ENCODE data around the gene MSH4. TPM values are rescaled to one million over a fixed set of nuclear protein-coding genes. Genes with fewer than 3 reads are reported as not detected.

The MSH4 gene
- total RNA-seq, 2 experiments from 2014 or later: 0.21 to 0.34 TPM

- POLR2A ChIA-PET: interaction anchor here (0.6 to 2.2 kb wide), 7 partner anchors 10 to 1966 kb away, joined by 3 to 21 read pairs (median 3); partner anchors contain the start of gene MSH4
- peak overlapping the region; percentile 99 for H3K4me3 Mint-ChIP-seq
- CTCF ChIA-PET: interaction anchor here (1.3 kb wide), 1 partner anchor 15 kb away, joined by 3 read pairs; no protein-coding TSS in a partner anchor
- DNase-seq (no peak), ATAC-seq (peak; percentile 13)
- H3K36me3 Mint-ChIP-seq (ENCODE audit: low read depth): peaks cover 44% of the 10 kb centered on the region
- peak overlapping the region; percentile 98 for H3K27ac Mint-ChIP-seq
- peaks cover 6% of the 10 kb centered on the region for H3K27me3 Mint-ChIP-seq (ENCODE audit: low read depth)
- peaks cover 38% of the 10 kb centered on the region for H3K4me1 Mint-ChIP-seq (ENCODE audit: low read depth)
- no peaks in the 10 kb centered on the region for H3K9me3 Mint-ChIP-seq (ENCODE audit: insufficient read depth)
Observed at GRCh38 chr1:75785320-75785982, 11.2 kb upstream of the MSH4 start.

GRCh38 chr1:75785983-75786853 is 10.5 kb upstream of the MSH4 start, which contains the start of gene RABGGTB:
Gene RABGGTB, plus strand, starts transcription at chr1:75786256. Its CDS starts 16 bp downstream, at chr1:75786272.
- H3K36me3 Mint-ChIP-seq (ENCODE audit: low read depth): peaks cover 52% of the 10 kb centered on the region
- CTCF ChIA-PET: interaction anchor here (1.3 kb wide), 1 partner anchor 14 kb away, joined by 3 read pairs; no protein-coding TSS in a partner anchor

GRCh38 chr1:75786901-75787493 is 9.7 kb upstream of the MSH4 start:
- peak overlapping the region; percentile 98 for H3K27ac Mint-ChIP-seq
- H3K27me3 Mint-ChIP-seq (ENCODE audit: low read depth): no peaks in the 10 kb centered on the region
- H3K36me3 Mint-ChIP-seq (ENCODE audit: low read depth): peaks cover 58% of the 10 kb centered on the region
- H3K9me3 Mint-ChIP-seq (ENCODE audit: insufficient read depth): no peaks in the 10 kb centered on the region
- DNase-seq (no peak), ATAC-seq (no peak)
- H3K4me3 Mint-ChIP-seq: peak overlapping the region; percentile 99
- H3K4me1 Mint-ChIP-seq (ENCODE audit: low read depth): peaks cover 51% of the 10 kb centered on the region
- ChIA-PET CTCF (no interaction called here), POLR2A (interaction anchor here (0.6 to 2.2 kb wide), 9 partner anchors 9 to 1074 kb away, joined by 3 to 21 read pairs (median 3); partner anchors contain the start of genes CRYZ, MSH4, SLC44A5 and TYW3)

More at GRCh38 chr1:75785983-75786853, 10.5 kb upstream of the MSH4 start, which contains the start of gene RABGGTB:
- Mint-ChIP-seq H3K9me3 (ENCODE audit: insufficient read depth) (no peaks in the 10 kb centered on the region), H3K4me3 (peak within 1 kb of the TSS; percentile 99), H3K27me3 (ENCODE audit: low read depth) (peaks cover 4% of the 10 kb centered on the region), H3K27ac (peak within 1 kb of the TSS; percentile 98), H3K4me1 (ENCODE audit: low read depth) (peaks cover 45% of the 10 kb centered on the region)
- DNase-seq: peak; percentile 95
- POLR2A ChIA-PET: interaction anchor here (0.6 to 2.2 kb wide), 15 partner anchors 10 to 1965 kb away, joined by 3 to 21 read pairs (median 3); partner anchors contain the start of genes CRYZ, MSH4, SLC44A5 and TYW3
- peak; percentile 95 for ATAC-seq

GRCh38 chr1:75787524-75787923 is 9.2 kb upstream of the MSH4 start:
- ChIA-PET POLR2A (interaction anchor here (0.8 to 1.2 kb wide), 3 partner anchors 12 to 1075 kb away, joined by 3 to 4 read pairs (median 3); partner anchors contain the start of genes CRYZ and TYW3), CTCF (no interaction called here)
- Mint-ChIP-seq H3K4me1 (ENCODE audit: low read depth) (peaks cover 54% of the 10 kb centered on the region), H3K27me3 (ENCODE audit: low read depth) (no peaks in the 10 kb centered on the region), H3K4me3 (peak overlapping the region; percentile 99), H3K9me3 (ENCODE audit: insufficient read depth) (no peaks in the 10 kb centered on the region), H3K27ac (peak overlapping the region; percentile 98), H3K36me3 (ENCODE audit: low read depth) (peaks cover 62% of the 10 kb centered on the region)
- DNase-seq (no peak), ATAC-seq (no peak)

GRCh38 chr1:75789988-75790387 is 6.7 kb upstream of the MSH4 start:
- Mint-ChIP-seq H3K27me3 (ENCODE audit: low read depth) (no peaks in the 10 kb centered on the region), H3K36me3 (ENCODE audit: low read depth) (peaks cover 82% of the 10 kb centered on the region), H3K4me3 (peak overlapping the region; percentile 65), H3K4me1 (ENCODE audit: low read depth) (peaks cover 63% of the 10 kb centered on the region), H3K9me3 (ENCODE audit: insufficient read depth) (no peaks in the 10 kb centered on the region), H3K27ac (no peak overlapping the region)
- DNase-seq: no peak
- CTCF ChIA-PET: no interaction called here
- ATAC-seq: no peak
- POLR2A ChIA-PET: no interaction called here

GRCh38 chr1:75791022-75791421 is 5.7 kb upstream of the MSH4 start:
- H3K27me3 Mint-ChIP-seq (ENCODE audit: low read depth): no peaks in the 10 kb centered on the region
- H3K4me3 Mint-ChIP-seq: peak overlapping the region; percentile 65
- no peaks in the 10 kb centered on the region for H3K9me3 Mint-ChIP-seq (ENCODE audit: insufficient read depth)
- peaks cover 56% of the 10 kb centered on the region for H3K4me1 Mint-ChIP-seq (ENCODE audit: low read depth)
- peak overlapping the region; percentile 44 for H3K27ac Mint-ChIP-seq
- ChIA-PET POLR2A (no interaction called here), CTCF (interaction anchor here (0.6 kb wide), 1 partner anchor 448 kb away, joined by 3 read pairs; no protein-coding TSS in a partner anchor)
- H3K36me3 Mint-ChIP-seq (ENCODE audit: low read depth): peaks cover 86% of the 10 kb centered on the region
- ATAC-seq (no peak), DNase-seq (no peak)

GRCh38 chr1:75792091-75792490 is 4.6 kb upstream of the MSH4 start:
- no peak overlapping the region for H3K27ac Mint-ChIP-seq

GRCh38 chr1:75794382-75794781 is 2.3 kb upstream of the MSH4 start:
- ChIA-PET CTCF (no interaction called here), POLR2A (interaction anchor here (0.6 to 3.3 kb wide), 2 partner anchors 8 to 13 kb away, joined by 3 to 21 read pairs; partner anchors contain the start of gene RABGGTB)
- Mint-ChIP-seq H3K36me3 (ENCODE audit: low read depth) (peaks cover 78% of the 10 kb centered on the region), H3K27ac (no peak overlapping the region), H3K4me1 (ENCODE audit: low read depth) (peaks cover 38% of the 10 kb centered on the region), H3K4me3 (no peak overlapping the region), H3K9me3 (ENCODE audit: insufficient read depth) (no peaks in the 10 kb centered on the region), H3K27me3 (ENCODE audit: low read depth) (no peaks in the 10 kb centered on the region)
- ATAC-seq (no peak), DNase-seq (no peak)

More at GRCh38 chr1:75792091-75792490, 4.6 kb upstream of the MSH4 start:
- DNase-seq (no peak), ATAC-seq (no peak)
- ChIA-PET POLR2A (no interaction called here), CTCF (no interaction called here)
- H3K36me3 Mint-ChIP-seq (ENCODE audit: low read depth): peaks cover 85% of the 10 kb centered on the region
- H3K27me3 Mint-ChIP-seq (ENCODE audit: low read depth): no peaks in the 10 kb centered on the region
- H3K9me3 Mint-ChIP-seq (ENCODE audit: insufficient read depth): no peaks in the 10 kb centered on the region
- H3K4me3 Mint-ChIP-seq: no peak overlapping the region
- H3K4me1 Mint-ChIP-seq (ENCODE audit: low read depth): peaks cover 56% of the 10 kb centered on the region

- DNase-seq (no peak), ATAC-seq (no peak)
- Mint-ChIP-seq H3K27me3 (ENCODE audit: low read depth) (no peaks in the 10 kb centered on the region), H3K9me3 (ENCODE audit: insufficient read depth) (no peaks in the 10 kb centered on the region), H3K4me3 (no peak overlapping the region), H3K27ac (no peak overlapping the region), H3K4me1 (ENCODE audit: low read depth) (peaks cover 29% of the 10 kb centered on the region), H3K36me3 (ENCODE audit: low read depth) (peaks cover 64% of the 10 kb centered on the region)
- ChIA-PET CTCF (no interaction called here), POLR2A (interaction anchor here (3.3 kb wide), 1 partner anchor 10 kb away, joined by 21 read pairs; the partner anchor contains the start of gene RABGGTB)
Observed at GRCh38 chr1:75795703-75796193, 934 bp upstream of the MSH4 start.

GRCh38 chr1:75797273-75797588 is 549 bp downstream of the MSH4 start:
- CTCF ChIA-PET: no interaction called here
- DNase-seq (no peak), ATAC-seq (peak; percentile 23)
- Mint-ChIP-seq H3K27ac (no peak overlapping the region), H3K36me3 (ENCODE audit: low read depth) (peaks cover 52% of the 10 kb centered on the region), H3K27me3 (ENCODE audit: low read depth) (no peaks in the 10 kb centered on the region), H3K9me3 (ENCODE audit: insufficient read depth) (no peaks in the 10 kb centered on the region), H3K4me3 (no peak overlapping the region), H3K4me1 (ENCODE audit: low read depth) (peaks cover 16% of the 10 kb centered on the region)
- POLR2A ChIA-PET: interaction anchor here (3.3 kb wide), 1 partner anchor 11 kb away, joined by 21 read pairs; the partner anchor contains the start of gene RABGGTB

GRCh38 chr1:75797606-75798216 is 1.0 kb downstream of the MSH4 start:
- H3K4me3 Mint-ChIP-seq: no peak overlapping the region
- ATAC-seq (no peak), DNase-seq (no peak)
- H3K4me1 Mint-ChIP-seq (ENCODE audit: low read depth): peaks cover 14% of the 10 kb centered on the region
- POLR2A ChIA-PET: interaction anchor here (3.3 kb wide), 1 partner anchor 12 kb away, joined by 21 read pairs; the partner anchor contains the start of gene RABGGTB
- no peaks in the 10 kb centered on the region for H3K9me3 Mint-ChIP-seq (ENCODE audit: insufficient read depth)
- H3K27me3 Mint-ChIP-seq (ENCODE audit: low read depth): no peaks in the 10 kb centered on the region
- CTCF ChIA-PET: no interaction called here
- H3K36me3 Mint-ChIP-seq (ENCODE audit: low read depth): peaks cover 47% of the 10 kb centered on the region
- H3K27ac Mint-ChIP-seq: peak overlapping the region; percentile 7

Measured in activated CD8-positive, alpha-beta T cell treated with anti-CD3 and anti-CD28 coated beads, Interleukin-2, amount 10 ng/mL, durations not matched to agents 7 days and 5 days (primary cell).